H1 (cell line): ENCODE results near the gene SLC27A4. TPM values are rescaled to one million over a fixed set of nuclear protein-coding genes. Genes with fewer than 3 reads are reported as not detected.

Source experiments
- CTCF ChIA-PET: fragments of 300-600 bp; sonication (Branson Sonifier 250); formaldehyde crosslinking; loops from one replicate; lab custom pipeline; 2021; ENCODE audit not compliant: partially characterized antibody; lab: Charles Lee
- POLR2A ChIA-PET: fragments of 300-600 bp; sonication (Branson Sonifier 250); formaldehyde crosslinking; loops from one replicate; lab custom pipeline; 2021; ENCODE audit warnings: inconsistent platforms; ENCODE audit not compliant: partially characterized antibody; lab: Charles Lee
- DNase-seq, 2 experiments: peaks; one replicate each; pipeline versions ENCODE4 v3.0.0 to v3.0.0-alpha.2; 2010 to 2022; ENCODE audit warnings: low spot score in 2 of 2, low read depth in 1 of 2, mixed read lengths in 1 of 2
- FAIRE-seq: peaks from 2 replicates; lab custom pipeline; 2011; peaks lifted over from hg19 to GRCh38; lab: Jason Lieb, UNC
- H2AFZ ChIP-seq: 2 replicates; pipeline ENCODE4 v1.8.1; 2012; ENCODE audit warnings: low read length, inconsistent platforms
- H2AK5ac ChIP-seq: 2 replicates; pipeline ENCODE4 v1.6.1; 2013; ENCODE audit warnings: low read depth, low read length
- H2BK120ac ChIP-seq: replicated peaks from 2 replicates; pipeline ENCODE3; 2013; ENCODE audit warnings: low read depth, low read length, inconsistent platforms
- H2BK12ac ChIP-seq: 2 replicates; pipeline ENCODE4 v1.6.1; 2013; ENCODE audit warnings: low read depth, low read length
- H2BK15ac ChIP-seq: 2 replicates; pipeline ENCODE4 v1.6.1; 2013; ENCODE audit warnings: low read length
- H2BK20ac ChIP-seq: 2 replicates; pipeline ENCODE4 v1.6.1; 2013; ENCODE audit warnings: low read length
- H2BK5ac ChIP-seq: 2 replicates; pipeline ENCODE4 v1.6.1; 2013; ENCODE audit warnings: low read depth, low read length
- H3K14ac ChIP-seq: 2 replicates; pipeline ENCODE4 v1.6.1; 2013; ENCODE audit warnings: inconsistent platforms; ENCODE audit not compliant: insufficient read length
- H3K18ac ChIP-seq: 2 replicates; pipeline ENCODE4 v1.6.1; 2013; ENCODE audit warnings: low read length; ENCODE audit errors: extremely low read depth
- H3K23ac ChIP-seq: 2 replicates; pipeline ENCODE4 v1.6.1; 2013; ENCODE audit warnings: inconsistent platforms; ENCODE audit not compliant: insufficient read length
- H3K23me2 ChIP-seq: 2 replicates; pipeline ENCODE4 v1.6.1; 2013; ENCODE audit warnings: low read depth, low read length
- H3K27ac ChIP-seq: 2 replicates; pipeline ENCODE4 v1.6.1; 2011; ENCODE audit warnings: low read depth, low read length, inconsistent platforms
- H3K27me3 ChIP-seq, 4 experiments: replicated peaks in 1 of 4; 1 replicate in 1 of 4; 2 replicates in 3 of 4; pipeline versions ENCODE4 v1.6.1 to v1.8.1; 2011 to 2013; ENCODE audit warnings: low read length in 3 of 4, mild to moderate bottlenecking in 3 of 4, inconsistent platforms in 2 of 4, mixed read lengths in 2 of 4, moderate library complexity in 1 of 4; ENCODE audit not compliant: control insufficient read depth in 3 of 4, insufficient read depth in 3 of 4; ENCODE audit errors: extremely low read depth in 1 of 4
- H3K36me3 ChIP-seq, 4 experiments: 2 replicates each; pipeline versions ENCODE4 v1.6.1 to v1.8.1; 2011 to 2013; ENCODE audit warnings: mild to moderate bottlenecking in 4 of 4, low read length in 3 of 4, moderate library complexity in 2 of 4, control low read depth in 1 of 4, inconsistent platforms in 1 of 4; ENCODE audit not compliant: insufficient read depth in 4 of 4, control insufficient read depth in 2 of 4
- H3K4ac ChIP-seq: replicated peaks from 2 replicates; pipeline ENCODE3; 2013; ENCODE audit warnings: low read length, low read depth, mixed read lengths, inconsistent platforms; ENCODE audit not compliant: insufficient read length
- H3K4me1 ChIP-seq, 4 experiments: replicated peaks in 1 of 4; 1 replicate in 1 of 4; 2 replicates in 3 of 4; pipeline versions ENCODE4 v1.6.1 to v1.8.1; 2011 to 2013; ENCODE audit warnings: low read length in 3 of 4, inconsistent platforms in 2 of 4, mixed read lengths in 1 of 4; ENCODE audit not compliant: insufficient read depth in 4 of 4, control insufficient read depth in 3 of 4
- H3K4me2 ChIP-seq, 2 experiments: 2 replicates each; pipeline versions ENCODE4 v1.6.1 to v1.8.1; 2011 to 2013; ENCODE audit warnings: low read depth in 2 of 2, low read length in 2 of 2, control low read depth in 1 of 2, inconsistent platforms in 1 of 2, mild to moderate bottlenecking in 1 of 2; ENCODE audit not compliant: insufficient read depth in 1 of 2
- H3K4me3 ChIP-seq, 4 experiments: fragments of 200-600, 300-600 bp in 1 of 4; sonication (generic), shearing (Covaris generic), sonication (Bioruptor Twin) in 1 of 4; 2 replicates each; pipeline versions ENCODE4 v1.5.1 to v1.8.1; 2011 to 2016; ENCODE audit warnings: low read length in 4 of 4, low read depth in 3 of 4, control low read depth in 2 of 4, inconsistent platforms in 2 of 4, mild to moderate bottlenecking in 2 of 4, mixed read lengths in 1 of 4, moderate library complexity in 1 of 4; ENCODE audit not compliant: insufficient read depth in 2 of 4; ENCODE audit errors: extremely low read depth in 1 of 4
- H3K56ac ChIP-seq: replicated peaks from 2 replicates; pipeline ENCODE3; 2013; ENCODE audit warnings: low read depth, mild to moderate bottlenecking, mixed read lengths, low read length, inconsistent platforms; ENCODE audit not compliant: insufficient read length
- H3K79me1 ChIP-seq: 2 replicates; pipeline ENCODE4 v1.6.1; 2013; ENCODE audit warnings: low read depth, low read length, control low read depth
- H3K79me2 ChIP-seq, 2 experiments: 2 replicates each; pipeline versions ENCODE4 v1.6.1 to v1.8.1; 2012 to 2013; ENCODE audit warnings: low read length in 2 of 2, mild to moderate bottlenecking in 2 of 2, inconsistent platforms in 1 of 2; ENCODE audit not compliant: insufficient read depth in 2 of 2, control insufficient read depth in 1 of 2
- H3K9ac ChIP-seq, 4 experiments: replicated peaks in 1 of 4; 1 replicate in 1 of 4; 2 replicates in 3 of 4; pipeline versions ENCODE4 v1.6.1 to v1.8.1; 2011 to 2013; ENCODE audit warnings: low read depth in 3 of 4, low read length in 3 of 4, control low read depth in 2 of 4, mild to moderate bottlenecking in 2 of 4, moderate library complexity in 2 of 4, inconsistent platforms in 1 of 4; ENCODE audit errors: extremely low read depth in 1 of 4
- H3K9me3 ChIP-seq, 2 experiments: 2 replicates each; pipeline versions ENCODE4 v1.6.1 to v1.8.1; 2012 to 2013; ENCODE audit warnings: mild to moderate bottlenecking in 2 of 2, moderate library complexity in 2 of 2, control low read depth in 1 of 2, inconsistent platforms in 1 of 2, low read depth in 1 of 2, low read length in 1 of 2, mixed read lengths in 1 of 2; ENCODE audit not compliant: insufficient read depth in 2 of 2
- H4K20me1 ChIP-seq, 2 experiments: replicated peaks in 1 of 2; 2 replicates each; pipeline versions ENCODE3 to v1.8.1; 2011 to 2013; ENCODE audit warnings: inconsistent platforms in 2 of 2, low read length in 2 of 2, mild to moderate bottlenecking in 1 of 2; ENCODE audit not compliant: insufficient read depth in 2 of 2, control insufficient read depth in 1 of 2
- H4K5ac ChIP-seq: 2 replicates; pipeline ENCODE4 v1.6.1; 2013; ENCODE audit warnings: low read length, low read depth, mixed read lengths, inconsistent platforms; ENCODE audit not compliant: insufficient read length
- H4K8ac ChIP-seq: 2 replicates; pipeline ENCODE4 v1.8.0; 2013; ENCODE audit warnings: mild to moderate bottlenecking, moderate library complexity, low read length, inconsistent platforms; ENCODE audit not compliant: insufficient read depth; ENCODE audit errors: extremely low read depth
- H4K91ac ChIP-seq: replicated peaks from 2 replicates; pipeline ENCODE3; 2013; ENCODE audit warnings: low read length, mixed read lengths, inconsistent platforms; ENCODE audit not compliant: insufficient read length
- BACH1 ChIP-seq: IDR thresholded peaks from 2 replicates; pipeline ENCODE4 v1.6.1; 2012; ENCODE audit warnings: low read length, improper control_type of control experiment
- GTF2F1 ChIP-seq: IDR thresholded peaks from 2 replicates; pipeline ENCODE4 v1.6.1; 2012; ENCODE audit warnings: low read depth, low read length, improper control_type of control experiment, borderline replicate concordance
- HDAC6 ChIP-seq: IDR thresholded peaks from one replicate; pipeline ENCODE4 v1.7.1; 2012; ENCODE audit warnings: low read depth, mild to moderate bottlenecking, inconsistent platforms, low read length, moderate library complexity
- JUN ChIP-seq: IDR thresholded peaks from 2 replicates; pipeline ENCODE4 v1.6.1; 2011; ENCODE audit warnings: low read depth, mild to moderate bottlenecking, improper control_type of control experiment, low read length
- KDM1A ChIP-seq: fragments of 200-600, 300-600 bp; sonication (generic); IDR thresholded peaks from 2 replicates; pipeline ENCODE4 v1.7.1; 2016; ENCODE audit warnings: mild to moderate bottlenecking, low read length, borderline replicate concordance
- POLR2A ChIP-seq, 2 experiments: IDR thresholded peaks; 1 replicate in 1 of 2; 2 replicates in 1 of 2; pipeline ENCODE4 v1.6.1; 2011; ENCODE audit warnings: low read depth in 2 of 2, low read length in 2 of 2, mild to moderate bottlenecking in 2 of 2; ENCODE audit errors: control extremely low read depth in 1 of 2
- POU5F1 ChIP-seq: IDR thresholded peaks from 2 replicates; pipeline ENCODE4 v1.6.1; 2011; ENCODE audit warnings: low read depth, mild to moderate bottlenecking, low read length, moderate library complexity
- RXRA ChIP-seq: IDR thresholded peaks from 2 replicates; pipeline ENCODE4 v1.6.1; 2011; ENCODE audit warnings: low read depth, mild to moderate bottlenecking, low read length, moderate library complexity; ENCODE audit not compliant: insufficient read depth
- SP4 ChIP-seq: IDR thresholded peaks from 2 replicates; pipeline ENCODE4 v1.6.1; 2012; ENCODE audit warnings: low read length, inconsistent platforms
- SUZ12 ChIP-seq: fragments of 200-600 bp; sonication (generic); IDR thresholded peaks from 2 replicates; pipeline ENCODE4 v1.6.1; 2012; ENCODE audit warnings: mild to moderate bottlenecking, inconsistent platforms, low read length, moderate library complexity, mixed read lengths
- ZNF274 ChIP-seq: IDR thresholded peaks from 2 replicates; pipeline ENCODE4 v1.7.0; 2012; ENCODE audit warnings: low read length, borderline replicate concordance; ENCODE audit errors: extremely low read depth
- WGBS, 2 experiments: shearing (Covaris generic) in 1 of 2; methylation state at CpG; one replicate each; pipeline versions ENCODE4 v1.1.6 to v1.1.7; 2013 to 2015; ENCODE audit warnings: low lambda C conversion rate in 2 of 2, mixed read lengths in 2 of 2, inconsistent platforms in 1 of 2, low coverage in 1 of 2, missing lambda C conversion rate in 1 of 2; ENCODE audit not compliant: insufficient replicate concordance in 2 of 2, insufficient coverage in 1 of 2, insufficient read length in 1 of 2; ENCODE audit errors: extremely low coverage in 1 of 2, missing lambda C conversion rate in 1 of 2; 5-methylcytosine and 5-hydroxymethylcytosine counted together
- polyA plus RNA-seq, 7 experiments: library from polyadenylated mRNA; depleted of rRNA in 3 of 7; stranded (reverse) in 5 of 7; unstranded in 2 of 7; fragments of >200 nt in 5 of 7; fragments of 200-250 nt in 2 of 7; gene quantifications; 1 replicate in 5 of 7; 2 replicates in 1 of 7; 4 replicates in 1 of 7; pipeline versions ENCODE4 v1.2.1 to v1.2.3, GENCODE V29; 2011 to 2013; ENCODE audit warnings: missing spikeins in 2 of 7, mixed read lengths in 2 of 7
- total RNA-seq: library from RNA; stranded (reverse); fragmentation: NEBNext Ultra II Directional; extraction: Animal tissue kit (Norgen Biotek cat#: 25700); gene quantifications from 2 replicates; pipeline ENCODE4 v1.2.1, GENCODE V29; 2021

Gene SLC27A4
- total and polyA plus RNA-seq, 2 of the 8 experiments (the other 6 are each of a cell fraction or from before 2014, with no cell fraction given): 14.9 to 20.5 TPM

GRCh38 chr9:128321343-128321742 lies 19.0 kb upstream of the SLC27A4 start:
- Histone ChIP-seq H2BK120ac (no peak overlapping the region), H2BK20ac (no peak overlapping the region), H3K27me3 (no peaks in the 10 kb centered on the region), H3K18ac (no peak overlapping the region), H3K4me3 (peak overlapping the region; percentile 86 to 100 (median 92)), H3K23ac (no peak overlapping the region), H2BK15ac (no peak overlapping the region), H3K4me2 (peak overlapping the region; percentile 63 to 96), H3K9me3 (no peaks in the 10 kb centered on the region), H3K4me1 (no peaks in the 10 kb centered on the region; a peak in 3 of 7 replicates), H4K5ac (no peak overlapping the region), H4K91ac (no peak overlapping the region), H2AK5ac (no peak overlapping the region), H3K27ac (no peak overlapping the region), H3K79me2 (peaks cover 0 to 25% of the 10 kb centered on the region in 2 experiments; a peak in 2 of 4 replicates), H4K8ac (peak overlapping the region; percentile 18; the same call in 1 of the 2 replicates), H2BK12ac (no peak overlapping the region), H3K9ac (peak overlapping the region in 2 of 4 experiments; percentile 29 to 91; a peak in 4 of 7 replicates), H2BK5ac (no peak overlapping the region), H2AFZ (no peak overlapping the region), H3K79me1 (peaks cover 4% of the 10 kb centered on the region; the same call in 1 of the 2 replicates), H3K56ac (no peak overlapping the region), H4K20me1 (peaks cover 1 to 3% of the 10 kb centered on the region in 2 experiments), H3K14ac (no peak overlapping the region), H3K23me2 (peaks cover 7% of the 10 kb centered on the region), H3K4ac (no peak overlapping the region), H3K36me3 (peaks cover 0 to 19% (median 11%) of the 10 kb centered on the region in 4 experiments; a peak in 5 of 8 replicates)
- CTCF ChIA-PET: interaction anchor here (0.9 to 1.8 kb wide), 8 partner anchors 12 to 98 kb away, joined by 3 to 5 read pairs (median 3); no protein-coding TSS in a partner anchor
- no peak for DNase-seq
- FAIRE-seq: no peak
- WGBS, 2 experiments: 90% methylated on average over 7 of the region's 7 CpGs; no CpG with 5 or more reads in 1 of the 2 experiments
- POLR2A ChIA-PET: interaction anchor here (0.6 to 3.3 kb wide), 13 partner anchors 9 to 231 kb away, joined by 3 to 11 read pairs (median 3); partner anchors contain the start of genes SLC27A4 and SPTAN1
- TF ChIP-seq SP4: no peak
- TF ChIP-seq KDM1A: no peak
- no peak for TF ChIP-seq RXRA
- TF ChIP-seq JUN: no peak
- TF ChIP-seq GTF2F1: no peak
- TF ChIP-seq HDAC6: no peak
- no peak for TF ChIP-seq SUZ12
- no peak for TF ChIP-seq ZNF274
- TF ChIP-seq POLR2A (IDR thresholded peaks at IDR 0.05; ENCODE audit: control extremely low read depth in 1 of 2, low read depth in 2 of 2, low read length in 2 of 2): no peak
- TF ChIP-seq BACH1: no peak
- no peak for TF ChIP-seq POU5F1
